Neural progenitor cell (in vitro differentiated cells): ENCODE measurements around the gene LRRC15. TPM values are rescaled to one million over a fixed set of nuclear protein-coding genes. Genes with fewer than 3 reads are reported as not detected.

Experiments used
- DNase-seq: peaks from one replicate; pipeline ENCODE4 v3.0.0-alpha.2; 2016; ENCODE audit warnings: low spot score
- H2AFZ ChIP-seq: fragments of 200-600 bp; sonication (generic); replicated peaks from 2 replicates; pipeline ENCODE4 v1.6.1; 2016; ENCODE audit warnings: antibody characterized with exemption
- H3F3A ChIP-seq: fragments of 200-600 bp; sonication (generic); 2 replicates; pipeline ENCODE4 v1.6.1; 2016; ENCODE audit warnings: antibody characterized with exemption, low read depth
- H3K27ac ChIP-seq: fragments of 200-600 bp; sonication (generic); 2 replicates; pipeline ENCODE4 v1.5.1; 2016; ENCODE audit warnings: mild to moderate bottlenecking
- H3K27me3 ChIP-seq: fragments of 200-600 bp; sonication (generic); 2 replicates; pipeline ENCODE4 v1.6.1; 2016; ENCODE audit warnings: mild to moderate bottlenecking, moderate library complexity
- H3K36me3 ChIP-seq: fragments of 200-600 bp; sonication (generic); 2 replicates; pipeline ENCODE4 v1.5.1; 2016
- H3K4me1 ChIP-seq: fragments of 200-600 bp; sonication (generic); 2 replicates; pipeline ENCODE4 v1.6.1; 2016; ENCODE audit warnings: mixed run types
- H3K4me2 ChIP-seq: fragments of 200-600 bp; sonication (generic); 2 replicates; pipeline ENCODE4 v1.6.1; 2016
- H3K4me3 ChIP-seq: fragments of 200-600 bp; sonication (generic); 2 replicates; pipeline ENCODE4 v1.5.1; 2016
- H3K79me2 ChIP-seq: fragments of 200-600 bp; sonication (generic); 2 replicates; pipeline ENCODE4 v1.6.1; 2016; ENCODE audit warnings: low read depth
- H3K9ac ChIP-seq: fragments of 200-600 bp; sonication (generic); 2 replicates; pipeline ENCODE4 v1.6.1; 2016
- H3K9me3 ChIP-seq: fragments of 200-600 bp; sonication (generic); 2 replicates; pipeline ENCODE4 v1.5.1; 2016; ENCODE audit warnings: low read depth
- H4K20me1 ChIP-seq: fragments of 200-600 bp; sonication (generic); 2 replicates; pipeline ENCODE4 v1.6.1; 2016; ENCODE audit warnings: low read depth
- H3K27ac Mint-ChIP-seq: 3 replicates; pipeline ENCODE4 v1.8.0; 2021; ENCODE audit warnings: mixed read lengths
- H3K27me3 Mint-ChIP-seq: 2 replicates; pipeline ENCODE4 v1.8.0; 2022; ENCODE audit warnings: low read depth, mild to moderate bottlenecking, inconsistent platforms, moderate library complexity, mixed read lengths; ENCODE audit not compliant: insufficient read depth
- H3K36me3 Mint-ChIP-seq: 3 replicates; pipeline ENCODE4 v1.8.0; 2021; ENCODE audit warnings: mixed read lengths
- H3K4me1 Mint-ChIP-seq: 3 replicates; pipeline ENCODE4 v1.8.0; 2021; ENCODE audit warnings: mixed read lengths
- H3K4me3 Mint-ChIP-seq: 3 replicates; pipeline ENCODE4 v1.8.0; 2021; ENCODE audit warnings: mild to moderate bottlenecking, moderate library complexity, mixed read lengths
- H3K9me3 Mint-ChIP-seq: 3 replicates; pipeline ENCODE4 v1.8.0; 2020; ENCODE audit warnings: mixed read lengths
- CTCF ChIP-seq: fragments of 200-600 bp; sonication (generic); IDR thresholded peaks from 2 replicates; pipeline ENCODE4 v1.5.1; 2017; ENCODE audit warnings: antibody characterized with exemption, mild to moderate bottlenecking
- EZH2 ChIP-seq: fragments of 200-600 bp; sonication (generic); IDR thresholded peaks from 2 replicates; pipeline ENCODE4 v1.6.1; 2017; ENCODE audit warnings: antibody characterized with exemption, mild to moderate bottlenecking, moderate library complexity
- EZH2phosphoT487 ChIP-seq: fragments of 200-600 bp; sonication (generic); IDR thresholded peaks from 2 replicates; pipeline ENCODE4 v1.6.1; 2017; ENCODE audit warnings: antibody characterized with exemption
- total RNA-seq: library from RNA; depleted of rRNA; stranded (reverse); fragments of >200 nt; gene quantifications from 2 replicates; pipeline ENCODE4 v1.2.3, GENCODE V29; 2015; ENCODE audit warnings: low replicate concordance

The LRRC15 gene
- total RNA-seq, 1 donor from 2014 or later = not detected

GRCh38 chr3:194360568-194360967 lies 9.0 kb downstream of the LRRC15 start:
- no peaks in the 10 kb centered on the region for H4K20me1 ChIP-seq
- Mint-ChIP-seq H3K27ac (no peak overlapping the region), H3K36me3 (no peaks in the 10 kb centered on the region), H3K9me3 (peaks cover 4% of the 10 kb centered on the region), H3K4me1 (peaks cover 5% of the 10 kb centered on the region), H3K27me3 (peaks cover 2% of the 10 kb centered on the region), H3K4me3 (no peak overlapping the region)
- no peaks in the 10 kb centered on the region for H3K9me3 ChIP-seq
- no peak overlapping the region for H2AFZ ChIP-seq
- DNase-seq = no peak
- peaks cover 13% of the 10 kb centered on the region for H3K4me1 ChIP-seq
- peaks cover 3% of the 10 kb centered on the region for H3F3A ChIP-seq
- H3K9ac ChIP-seq = no peak overlapping the region
- TF ChIP-seq EZH2 = no peak
- no peak for TF ChIP-seq CTCF
- TF ChIP-seq EZH2phosphoT487 = no peak
- H3K36me3 ChIP-seq = no peaks in the 10 kb centered on the region
- H3K4me2 ChIP-seq = no peak overlapping the region
- no peaks in the 10 kb centered on the region for H3K79me2 ChIP-seq
- no peaks in the 10 kb centered on the region for H3K27me3 ChIP-seq
- no peak overlapping the region for H3K27ac ChIP-seq
- H3K4me3 ChIP-seq = no peak overlapping the region

- H3K36me3 ChIP-seq = no peaks in the 10 kb centered on the region
- no peak overlapping the region for H3K4me2 ChIP-seq
- peaks cover 7% of the 10 kb centered on the region for H3K27me3 Mint-ChIP-seq
- H3F3A ChIP-seq = peaks cover 3% of the 10 kb centered on the region
- no peak overlapping the region for H3K9ac ChIP-seq
- no peak for DNase-seq
- H3K9me3 ChIP-seq = no peaks in the 10 kb centered on the region
- H3K4me3 Mint-ChIP-seq = no peak overlapping the region
- TF ChIP-seq EZH2phosphoT487 = no peak
- TF ChIP-seq CTCF = no peak
- TF ChIP-seq EZH2 = no peak
- no peak overlapping the region for H2AFZ ChIP-seq
- H3K36me3 Mint-ChIP-seq = no peaks in the 10 kb centered on the region
- H3K79me2 ChIP-seq = no peaks in the 10 kb centered on the region
- H3K4me1 Mint-ChIP-seq = no peaks in the 10 kb centered on the region
- peaks cover 8% of the 10 kb centered on the region for H3K4me1 ChIP-seq
- H3K27ac Mint-ChIP-seq = no peak overlapping the region
- H4K20me1 ChIP-seq = no peaks in the 10 kb centered on the region
- H3K9me3 Mint-ChIP-seq = peaks cover 4% of the 10 kb centered on the region
- H3K4me3 ChIP-seq = no peak overlapping the region
- no peak overlapping the region for H3K27ac ChIP-seq
- no peaks in the 10 kb centered on the region for H3K27me3 ChIP-seq
These were observed 11.9 kb downstream of the LRRC15 start for GRCh38 chr3:194357681-194358080.

- no peak overlapping the region for H3K27ac ChIP-seq
- H3K36me3 Mint-ChIP-seq = no peaks in the 10 kb centered on the region
- H3K9me3 Mint-ChIP-seq = peaks cover 4% of the 10 kb centered on the region
- H3K9me3 ChIP-seq = no peaks in the 10 kb centered on the region
- H3K27me3 ChIP-seq = no peaks in the 10 kb centered on the region
- H3F3A ChIP-seq = peaks cover 10% of the 10 kb centered on the region
- peaks cover 14% of the 10 kb centered on the region for H3K4me1 ChIP-seq
- H3K27me3 Mint-ChIP-seq = peaks cover 9% of the 10 kb centered on the region
- no peak overlapping the region for H3K4me2 ChIP-seq
- peaks cover 2% of the 10 kb centered on the region for H3K4me1 Mint-ChIP-seq
- no peaks in the 10 kb centered on the region for H3K36me3 ChIP-seq
- H3K27ac Mint-ChIP-seq = no peak overlapping the region
- no peak overlapping the region for H2AFZ ChIP-seq
- no peak overlapping the region for H3K4me3 ChIP-seq
- H3K9ac ChIP-seq = no peak overlapping the region
- no peak for TF ChIP-seq EZH2
- TF ChIP-seq EZH2phosphoT487 = no peak
- no peak for TF ChIP-seq CTCF
- H3K79me2 ChIP-seq = no peaks in the 10 kb centered on the region
- H4K20me1 ChIP-seq = no peaks in the 10 kb centered on the region
- H3K4me3 Mint-ChIP-seq = no peak overlapping the region
- DNase-seq = no peak
These were observed 14.2 kb downstream of the LRRC15 start for GRCh38 chr3:194355379-194355778.
